ENCODE measurements around the gene PPP1R16B. TPM values are rescaled to one million over a fixed set of nuclear protein-coding genes. Genes with fewer than 3 reads are reported as not detected.
A peak's percentile ranks its signal among the peaks of the same experiment; 100 is the strongest.

Gene PPP1R16B
- total and polyA plus RNA-seq, 10 of the 15 experiments (the other 5 are each of a cell fraction or from before 2014, with no cell fraction given): 13.4 to 90.2 (median 66.7) TPM

- TF ChIP-seq BRCA1 (IDR thresholded peaks at IDR 0.05; ENCODE audit: low read depth, low read length) (no peak), RAD21 (IDR thresholded peaks at IDR 0.05; ENCODE audit: insufficient read depth, low read depth, low read length) (no peak), WRNIP1 (IDR thresholded peaks at IDR 0.05; ENCODE audit: borderline replicate concordance, low read depth, low read length) (no peak), RBBP5 (conservative IDR thresholded peaks at IDR 0.05) (no peak), CHD2 (IDR thresholded peaks at IDR 0.05; ENCODE audit: borderline replicate concordance, low read depth, low read length) (no peak), NBN (IDR thresholded peaks at IDR 0.05) (no peak), EED (IDR thresholded peaks at IDR 0.05; ENCODE audit: low read depth) (no peak), NR2F1 (conservative IDR thresholded peaks at IDR 0.05) (no peak), RB1 (IDR thresholded peaks at IDR 0.05; ENCODE audit: borderline replicate concordance) (no peak), E4F1 (IDR thresholded peaks at IDR 0.05; ENCODE audit: borderline replicate concordance, partially characterized antibody) (no peak), SIN3A (IDR thresholded peaks at IDR 0.05; ENCODE audit: low read depth, low read length) (no peak), TARDBP (IDR thresholded peaks at IDR 0.05; ENCODE audit: borderline replicate concordance) (no peak), ZSCAN29 (IDR thresholded peaks at IDR 0.05) (no peak), ESRRA (IDR thresholded peaks at IDR 0.05; ENCODE audit: low read length) (no peak), ZNF217 (IDR thresholded peaks at IDR 0.05) (no peak), SMC3 (IDR thresholded peaks at IDR 0.05; ENCODE audit: borderline replicate concordance, low read length) (0 out of 2 replicates have a peak, but pooled peaks have one; percentile 1), NR2C2 (IDR thresholded peaks at IDR 0.05; ENCODE audit: borderline replicate concordance, control insufficient read depth, insufficient read length, low read depth) (no peak), IKZF1 (conservative IDR thresholded peaks at IDR 0.05) (no peak)
- TF ChIP-seq, protein P1, sequence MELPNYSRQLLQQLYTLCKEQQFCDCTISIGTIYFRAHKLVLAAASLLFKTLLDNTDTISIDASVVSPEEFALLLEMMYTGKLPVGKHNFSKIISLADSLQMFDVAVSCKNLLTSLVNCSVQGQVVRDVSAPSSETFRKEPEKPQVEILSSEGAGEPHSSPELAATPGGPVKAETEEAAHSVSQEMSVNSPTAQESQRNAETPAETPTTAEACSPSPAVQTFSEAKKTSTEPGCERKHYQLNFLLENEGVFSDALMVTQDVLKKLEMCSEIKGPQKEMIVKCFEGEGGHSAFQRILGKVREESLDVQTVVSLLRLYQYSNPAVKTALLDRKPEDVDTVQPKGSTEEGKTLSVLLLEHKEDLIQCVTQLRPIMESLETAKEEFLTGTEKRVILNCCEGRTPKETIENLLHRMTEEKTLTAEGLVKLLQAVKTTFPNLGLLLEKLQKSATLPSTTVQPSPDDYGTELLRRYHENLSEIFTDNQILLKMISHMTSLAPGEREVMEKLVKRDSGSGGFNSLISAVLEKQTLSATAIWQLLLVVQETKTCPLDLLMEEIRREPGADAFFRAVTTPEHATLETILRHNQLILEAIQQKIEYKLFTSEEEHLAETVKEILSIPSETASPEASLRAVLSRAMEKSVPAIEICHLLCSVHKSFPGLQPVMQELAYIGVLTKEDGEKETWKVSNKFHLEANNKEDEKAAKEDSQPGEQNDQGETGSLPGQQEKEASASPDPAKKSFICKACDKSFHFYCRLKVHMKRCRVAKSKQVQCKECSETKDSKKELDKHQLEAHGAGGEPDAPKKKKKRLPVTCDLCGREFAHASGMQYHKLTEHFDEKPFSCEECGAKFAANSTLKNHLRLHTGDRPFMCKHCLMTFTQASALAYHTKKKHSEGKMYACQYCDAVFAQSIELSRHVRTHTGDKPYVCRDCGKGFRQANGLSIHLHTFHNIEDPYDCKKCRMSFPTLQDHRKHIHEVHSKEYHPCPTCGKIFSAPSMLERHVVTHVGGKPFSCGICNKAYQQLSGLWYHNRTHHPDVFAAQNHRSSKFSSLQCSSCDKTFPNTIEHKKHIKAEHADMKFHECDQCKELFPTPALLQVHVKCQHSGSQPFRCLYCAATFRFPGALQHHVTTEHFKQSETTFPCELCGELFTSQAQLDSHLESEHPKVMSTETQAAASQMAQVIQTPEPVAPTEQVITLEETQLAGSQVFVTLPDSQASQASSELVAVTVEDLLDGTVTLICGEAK (IDR thresholded peaks at IDR 0.05; ENCODE audit: borderline replicate concordance): no peak
- TF ChIP-seq, protein P2, sequence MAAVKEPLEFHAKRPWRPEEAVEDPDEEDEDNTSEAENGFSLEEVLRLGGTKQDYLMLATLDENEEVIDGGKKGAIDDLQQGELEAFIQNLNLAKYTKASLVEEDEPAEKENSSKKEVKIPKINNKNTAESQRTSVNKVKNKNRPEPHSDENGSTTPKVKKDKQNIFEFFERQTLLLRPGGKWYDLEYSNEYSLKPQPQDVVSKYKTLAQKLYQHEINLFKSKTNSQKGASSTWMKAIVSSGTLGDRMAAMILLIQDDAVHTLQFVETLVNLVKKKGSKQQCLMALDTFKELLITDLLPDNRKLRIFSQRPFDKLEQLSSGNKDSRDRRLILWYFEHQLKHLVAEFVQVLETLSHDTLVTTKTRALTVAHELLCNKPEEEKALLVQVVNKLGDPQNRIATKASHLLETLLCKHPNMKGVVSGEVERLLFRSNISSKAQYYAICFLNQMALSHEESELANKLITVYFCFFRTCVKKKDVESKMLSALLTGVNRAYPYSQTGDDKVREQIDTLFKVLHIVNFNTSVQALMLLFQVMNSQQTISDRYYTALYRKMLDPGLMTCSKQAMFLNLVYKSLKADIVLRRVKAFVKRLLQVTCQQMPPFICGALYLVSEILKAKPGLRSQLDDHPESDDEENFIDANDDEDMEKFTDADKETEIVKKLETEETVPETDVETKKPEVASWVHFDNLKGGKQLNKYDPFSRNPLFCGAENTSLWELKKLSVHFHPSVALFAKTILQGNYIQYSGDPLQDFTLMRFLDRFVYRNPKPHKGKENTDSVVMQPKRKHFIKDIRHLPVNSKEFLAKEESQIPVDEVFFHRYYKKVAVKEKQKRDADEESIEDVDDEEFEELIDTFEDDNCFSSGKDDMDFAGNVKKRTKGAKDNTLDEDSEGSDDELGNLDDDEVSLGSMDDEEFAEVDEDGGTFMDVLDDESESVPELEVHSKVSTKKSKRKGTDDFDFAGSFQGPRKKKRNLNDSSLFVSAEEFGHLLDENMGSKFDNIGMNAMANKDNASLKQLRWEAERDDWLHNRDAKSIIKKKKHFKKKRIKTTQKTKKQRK (IDR thresholded peaks at IDR 0.05; ENCODE audit: low read depth, low read length): no peak
- TF ChIP-seq, protein P3, sequence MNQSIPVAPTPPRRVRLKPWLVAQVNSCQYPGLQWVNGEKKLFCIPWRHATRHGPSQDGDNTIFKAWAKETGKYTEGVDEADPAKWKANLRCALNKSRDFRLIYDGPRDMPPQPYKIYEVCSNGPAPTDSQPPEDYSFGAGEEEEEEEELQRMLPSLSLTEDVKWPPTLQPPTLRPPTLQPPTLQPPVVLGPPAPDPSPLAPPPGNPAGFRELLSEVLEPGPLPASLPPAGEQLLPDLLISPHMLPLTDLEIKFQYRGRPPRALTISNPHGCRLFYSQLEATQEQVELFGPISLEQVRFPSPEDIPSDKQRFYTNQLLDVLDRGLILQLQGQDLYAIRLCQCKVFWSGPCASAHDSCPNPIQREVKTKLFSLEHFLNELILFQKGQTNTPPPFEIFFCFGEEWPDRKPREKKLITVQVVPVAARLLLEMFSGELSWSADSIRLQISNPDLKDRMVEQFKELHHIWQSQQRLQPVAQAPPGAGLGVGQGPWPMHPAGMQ (IDR thresholded peaks at IDR 0.05; ENCODE audit: borderline replicate concordance): no peak
Observed at GRCh38 chr20:38833154-38833856, 27.8 kb downstream of the PPP1R16B start (continued).

All from GM12878 (cell line).